GM21576 (cell line): Measurements from ENCODE around the gene KCNT1.

Source experiments
- ATAC-seq: cut with Tn5 transposase; IDR thresholded peaks from one replicate; pipeline ENCODE4 v1.9.1; 2021; ENCODE audit warnings: mild to moderate bottlenecking, moderate library complexity; ENCODE audit not compliant: unreplicated experiment

The KCNT1 gene

DNA sequence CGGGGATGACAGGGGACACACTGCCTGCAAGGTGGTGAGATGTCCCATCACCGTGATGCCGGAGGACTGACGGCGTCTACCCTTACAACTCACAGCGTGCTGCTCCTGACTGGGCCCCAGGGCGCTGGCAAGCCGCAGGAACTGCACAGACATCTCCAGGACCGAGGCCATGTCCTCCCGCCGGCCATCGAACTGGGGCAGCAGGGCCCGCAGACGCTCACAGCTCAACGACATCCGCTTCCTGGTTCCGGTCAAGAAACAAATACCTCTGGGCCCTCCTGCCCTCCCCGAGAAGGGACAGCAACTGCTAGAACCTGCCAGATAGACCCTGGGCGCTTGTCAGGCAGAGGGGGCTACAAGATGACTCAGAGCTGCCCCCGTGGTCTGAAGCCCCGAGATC, 3.7 kb upstream of the KCNT1 start:
- ATAC-seq: no peak

DNA sequence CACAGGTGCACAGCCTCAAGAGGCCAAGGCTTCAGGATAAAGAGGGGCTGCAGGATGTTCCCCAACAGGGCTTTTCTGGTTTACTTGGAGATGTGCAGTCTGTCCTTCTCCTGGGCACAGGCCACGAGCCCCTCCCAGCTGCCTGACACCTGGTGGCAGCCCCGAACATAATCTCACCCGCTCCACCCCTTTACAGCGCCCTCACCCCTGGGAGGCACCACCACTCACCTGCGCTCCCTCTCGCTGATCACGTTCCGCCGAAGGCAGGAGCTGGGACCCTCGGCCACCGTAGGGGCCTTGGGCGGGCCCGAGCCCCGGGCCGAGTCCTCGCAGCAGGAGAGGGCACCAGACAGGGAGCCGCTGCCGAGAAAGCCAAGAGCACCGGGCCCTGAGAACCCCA, 3.2 kb upstream of the KCNT1 start:
- ATAC-seq: no peak

DNA sequence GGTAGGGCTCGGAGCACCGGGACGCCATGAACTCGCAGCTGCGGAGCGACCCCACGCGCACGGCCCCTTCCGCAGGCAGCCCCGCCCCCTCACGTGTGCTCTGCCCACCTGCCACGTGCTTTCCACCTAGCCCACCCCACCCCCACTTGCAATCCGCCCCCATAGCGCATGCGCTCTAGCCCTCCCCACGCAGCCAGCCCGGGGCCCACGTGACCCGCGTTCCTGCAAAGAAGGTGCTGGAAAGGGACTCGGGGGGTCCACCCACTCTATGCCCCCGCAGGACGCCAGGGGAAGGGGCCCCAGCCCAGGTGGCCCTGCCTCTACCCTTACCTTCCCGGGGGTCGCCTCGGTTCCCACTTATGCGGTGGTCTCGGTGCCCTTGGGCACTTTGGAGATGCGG, 2.5 kb upstream of the KCNT1 start, which contains the start of gene SOHLH1:
Gene SOHLH1 (minus strand): TSS at position 42 of the 400 bp plus-strand sequence. CDS start 14 bp downstream, at position 28.
- no peak for ATAC-seq

DNA sequence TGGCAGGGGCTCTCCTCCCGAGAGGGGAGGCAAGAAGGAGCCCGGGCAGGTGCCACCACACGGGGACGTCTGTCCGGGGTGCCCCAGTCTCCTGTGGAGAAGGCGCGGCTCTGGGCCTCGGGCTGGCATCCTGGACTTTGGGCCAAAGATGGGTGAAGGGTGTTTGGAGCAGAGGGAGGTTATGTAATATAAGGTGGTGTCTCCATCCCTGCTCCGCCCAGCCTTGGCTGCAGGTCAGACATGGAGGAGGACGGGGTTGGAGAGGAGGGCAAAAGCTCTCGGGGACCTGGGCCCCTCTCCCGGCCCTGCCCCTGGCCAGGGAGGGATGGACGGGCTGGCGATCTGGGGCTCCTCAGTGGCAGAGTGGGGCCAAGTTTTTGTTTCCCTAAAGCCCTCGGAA, 1.5 kb upstream of the KCNT1 start:
- no peak for ATAC-seq

DNA sequence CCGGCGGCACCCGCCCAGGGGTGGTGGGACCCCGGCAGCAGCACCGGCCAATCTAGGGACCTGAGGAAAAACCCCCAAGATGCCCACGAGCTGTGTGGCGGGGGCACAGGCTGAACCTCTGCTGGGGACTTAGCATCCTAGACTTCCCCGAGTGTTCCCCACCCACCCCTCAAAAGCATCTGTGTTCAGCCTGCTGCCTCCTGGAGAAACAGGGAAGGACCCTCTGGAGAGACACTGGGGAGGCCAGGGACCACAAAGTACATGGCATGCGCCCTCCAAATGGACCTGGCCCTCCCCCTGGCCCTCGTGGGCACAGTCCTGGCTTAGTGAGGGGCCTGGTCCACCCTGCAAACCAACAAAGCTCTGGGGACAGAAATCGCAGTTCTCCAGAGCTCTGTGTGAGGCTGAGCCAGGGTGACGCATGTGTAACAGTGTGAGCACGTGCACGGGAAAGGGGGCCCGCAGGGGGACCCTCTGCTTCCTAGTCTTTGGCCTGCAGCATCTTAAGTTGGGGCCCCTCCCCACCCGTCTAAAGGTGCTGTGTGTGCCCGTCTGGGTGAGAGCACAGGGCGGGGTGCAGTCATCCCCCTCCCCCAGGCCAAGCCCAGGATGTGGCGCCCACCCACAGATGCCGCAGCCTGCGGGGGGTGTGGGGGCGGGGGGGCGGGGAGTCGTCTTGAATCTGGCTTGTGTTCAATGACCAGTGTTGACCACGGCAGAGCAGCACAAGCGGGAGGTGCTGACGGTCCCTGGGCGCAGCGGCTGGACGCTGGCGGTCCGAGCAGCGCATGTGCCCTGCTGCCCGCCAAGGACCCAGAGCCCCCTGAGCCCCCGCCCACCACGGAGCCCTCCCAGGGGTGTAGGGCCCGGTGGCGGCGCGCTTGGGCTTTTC, 672 bp upstream of the KCNT1 start:
- ATAC-seq: no peak

DNA sequence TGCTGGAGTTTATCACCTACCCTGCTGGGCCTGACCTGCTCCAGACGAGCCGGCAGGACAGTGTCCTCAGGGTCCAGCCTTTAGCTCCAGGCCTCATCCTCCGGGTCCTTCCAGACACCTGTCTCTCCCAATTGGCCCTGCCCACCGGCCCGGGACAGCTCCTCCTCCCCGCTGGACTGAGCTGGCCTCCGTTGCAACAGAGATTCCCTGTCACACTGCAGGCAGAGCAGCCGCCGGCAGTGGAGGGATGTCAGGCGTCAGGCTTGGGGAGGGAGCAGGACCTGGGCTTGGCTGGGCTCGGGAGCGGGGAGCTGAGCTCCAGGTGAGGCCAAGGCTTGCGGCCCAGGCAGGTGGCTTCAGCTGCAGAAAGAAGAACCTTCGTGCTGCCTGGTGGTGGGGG, 1.7 kb downstream of the KCNT1 start:
- no peak for ATAC-seq

DNA sequence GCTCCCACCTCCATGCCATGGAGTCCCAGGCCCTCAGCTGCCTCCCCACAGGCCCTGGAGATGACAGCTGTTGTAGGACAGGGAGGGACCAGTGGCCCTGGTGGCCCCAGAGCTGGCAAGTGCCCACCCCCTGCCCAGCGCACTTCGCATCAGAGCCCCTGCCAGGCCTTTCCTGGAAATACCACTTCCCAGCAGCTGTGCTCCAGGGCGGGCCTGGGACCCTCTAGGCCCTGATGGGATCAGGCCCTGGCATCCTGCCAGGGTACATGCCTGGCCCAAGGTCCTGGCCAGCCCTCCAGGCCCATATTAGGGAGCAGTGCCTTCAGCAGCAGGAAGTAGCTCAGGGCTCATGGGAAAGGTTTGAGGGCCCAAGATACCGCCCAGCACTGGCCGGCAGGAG, 2.5 kb downstream of the KCNT1 start:
- ATAC-seq: no peak

DNA sequence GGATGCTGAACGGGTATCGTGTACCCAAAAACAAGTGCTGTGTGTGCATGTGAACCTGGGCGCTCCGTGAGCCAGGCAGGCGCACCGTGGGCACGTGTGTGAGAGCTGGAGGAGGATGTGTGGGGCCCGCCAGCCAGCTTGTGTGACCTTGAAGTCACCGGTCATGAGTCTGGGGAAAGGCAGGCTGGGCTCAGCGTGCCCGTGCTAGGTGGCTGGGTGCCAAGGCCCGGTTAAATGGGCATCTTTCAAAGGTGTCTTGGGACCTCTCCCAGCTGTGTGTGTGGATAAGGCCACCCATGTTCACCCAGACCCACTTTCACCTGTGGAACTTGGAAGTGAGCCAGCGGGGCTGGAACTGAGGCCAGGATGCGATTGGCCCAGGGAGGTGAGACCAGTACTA, 3.4 kb downstream of the KCNT1 start:
- ATAC-seq: no peak

DNA sequence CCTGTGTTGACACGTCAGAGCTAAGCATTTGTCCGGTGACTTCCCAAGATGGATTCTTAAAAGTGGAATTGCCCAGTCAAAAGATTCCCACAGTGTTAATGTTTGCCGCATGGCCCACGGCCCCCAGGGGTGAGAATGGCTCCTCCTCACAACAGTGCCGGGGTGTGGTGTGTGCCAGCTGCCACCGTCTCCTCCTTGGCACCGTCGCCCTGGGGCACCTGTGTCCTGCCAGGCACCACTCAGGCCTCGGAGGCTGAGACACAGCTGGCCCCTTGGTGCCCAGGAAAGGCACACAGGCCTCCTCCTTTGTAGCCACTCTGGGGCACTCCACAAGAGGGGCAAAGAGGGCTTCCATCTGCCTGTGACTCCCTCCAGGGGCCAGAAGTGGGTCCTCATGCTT, 4.3 kb downstream of the KCNT1 start:
- no peak for ATAC-seq

DNA sequence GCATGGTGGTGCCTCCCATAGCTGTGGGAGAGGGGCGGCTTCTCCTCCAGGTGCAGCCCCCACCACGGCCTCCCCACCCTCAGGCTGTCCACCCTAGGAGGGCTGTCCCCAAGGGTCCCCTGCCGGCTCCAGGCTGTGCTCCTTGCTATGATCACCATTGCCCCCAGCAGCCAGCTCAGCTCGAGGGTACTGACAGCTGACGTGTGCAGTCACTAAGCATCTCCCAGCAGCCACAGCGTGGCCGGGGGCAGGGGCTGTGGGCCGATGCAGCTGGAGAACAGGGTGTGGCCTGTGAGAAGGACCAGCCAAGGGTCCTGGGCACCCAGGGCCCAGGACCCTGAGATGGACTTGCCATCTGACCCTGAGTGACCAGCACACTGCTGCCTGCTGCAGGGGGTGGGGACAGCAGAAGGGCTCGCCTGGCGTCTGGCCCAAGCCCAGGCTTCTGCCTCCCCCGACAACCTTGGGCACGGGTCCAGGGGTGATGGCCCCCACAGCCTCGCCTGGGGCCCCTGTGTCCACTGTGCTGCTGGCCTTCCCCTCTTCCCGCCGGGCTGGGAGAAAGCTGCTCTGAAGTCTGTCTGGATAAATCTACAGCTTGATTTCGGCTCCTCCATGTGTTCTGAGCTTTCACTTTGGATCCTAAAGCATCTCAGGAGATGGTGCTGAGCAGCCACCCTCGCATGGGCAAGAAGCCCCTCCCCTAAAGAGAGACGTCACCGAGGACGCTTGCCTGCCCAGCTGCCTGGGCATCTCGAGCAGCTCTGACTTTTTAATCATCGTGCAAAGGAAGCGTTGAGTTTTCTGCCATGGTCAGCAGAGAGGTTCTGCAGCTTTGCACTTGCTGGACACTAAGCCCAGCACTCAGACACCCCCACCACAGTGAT, 5.5 kb downstream of the KCNT1 start:
- ATAC-seq: no peak

DNA sequence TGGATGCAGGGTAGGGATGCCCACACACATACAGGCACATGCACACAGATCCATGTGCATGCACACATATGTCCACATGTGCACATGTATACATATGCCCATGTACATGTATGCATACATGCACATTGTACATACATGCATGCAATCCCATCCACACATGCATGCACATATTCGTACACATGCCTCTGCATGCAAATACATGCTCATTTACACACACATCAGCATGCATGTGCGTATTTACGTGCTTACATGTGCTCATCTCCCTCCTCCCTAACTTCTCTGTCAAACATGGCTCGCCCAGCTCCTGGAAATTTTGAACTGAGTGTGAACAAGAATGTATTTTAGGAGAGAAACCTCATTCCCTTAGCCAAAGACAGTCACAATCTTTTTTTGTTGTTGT, 6.2 kb downstream of the KCNT1 start:
- ATAC-seq: no peak

DNA sequence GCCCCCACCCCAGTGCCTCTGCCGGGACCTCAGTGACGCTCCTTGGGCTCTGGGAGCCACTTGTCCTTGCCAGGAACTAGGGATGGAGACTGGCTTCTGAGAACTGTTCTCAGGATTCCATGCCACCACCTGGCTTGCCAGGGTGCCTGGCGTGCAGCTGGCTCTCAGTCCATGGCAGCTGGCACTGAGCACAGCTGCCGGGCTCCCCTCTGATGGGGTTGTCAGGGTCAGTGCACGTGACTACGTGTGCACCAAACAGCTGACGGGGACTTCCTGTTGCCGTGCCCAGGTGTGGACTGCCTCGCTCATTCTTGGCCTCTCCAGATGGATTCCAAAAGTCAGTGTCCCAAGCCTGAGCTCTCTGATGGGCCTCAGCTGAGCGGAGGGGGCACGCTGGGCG, 9.4 kb downstream of the KCNT1 start:
- no peak for ATAC-seq

DNA sequence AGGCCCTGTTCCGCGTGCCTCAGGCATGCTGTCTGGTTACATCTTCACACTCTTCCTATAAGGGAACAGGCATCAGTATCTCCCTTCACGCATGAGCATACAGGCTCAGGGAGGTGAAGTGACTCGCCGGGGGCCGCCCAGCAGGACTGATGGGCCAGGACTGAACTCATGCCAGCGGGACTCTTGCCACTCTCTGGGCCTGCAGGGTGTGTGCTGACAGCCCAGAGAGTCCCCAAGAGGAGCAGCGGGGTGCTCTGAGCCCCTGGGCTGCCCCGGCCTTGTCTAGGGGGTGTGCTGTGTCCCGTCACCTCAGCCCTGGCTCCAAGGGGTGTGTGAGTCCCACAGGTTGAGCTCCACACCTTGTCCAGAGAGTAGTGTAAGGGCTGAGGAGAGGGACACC, 9.9 kb downstream of the KCNT1 start:
- no peak for ATAC-seq

DNA sequence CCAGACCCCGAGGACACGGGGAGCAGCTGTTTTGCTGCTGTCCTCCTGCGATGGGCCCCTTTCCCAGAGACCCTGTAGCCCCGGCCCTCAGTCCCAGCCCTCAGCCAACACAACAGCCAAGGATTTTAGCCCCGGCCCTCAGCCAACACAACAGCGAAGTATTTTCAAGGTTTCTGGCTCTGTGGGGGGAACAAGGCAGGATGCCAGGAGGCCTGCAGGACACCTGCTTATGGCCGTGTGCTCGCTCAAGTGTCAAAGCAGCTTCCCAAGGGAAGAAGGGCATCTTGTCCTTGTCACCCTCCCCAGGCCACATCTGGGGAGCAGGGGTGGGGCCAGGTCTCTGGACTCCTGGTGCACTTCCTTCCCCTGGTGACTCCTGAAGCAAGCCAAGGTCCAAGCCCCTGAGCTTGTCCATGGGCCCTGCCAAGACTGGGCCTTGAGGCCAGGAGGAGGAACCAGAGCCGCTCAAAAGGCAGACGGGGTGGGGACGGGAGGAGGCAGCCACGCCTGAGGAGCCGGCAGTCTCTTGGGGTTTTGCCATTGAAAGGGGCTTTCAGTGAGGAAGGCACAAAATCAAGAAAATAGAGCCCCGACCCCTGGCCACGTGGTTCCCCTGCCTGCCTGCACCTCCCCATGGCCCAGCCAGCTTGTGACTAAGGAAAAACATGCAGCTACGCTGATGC, 10.8 kb downstream of the KCNT1 start:
- no peak for ATAC-seq

DNA sequence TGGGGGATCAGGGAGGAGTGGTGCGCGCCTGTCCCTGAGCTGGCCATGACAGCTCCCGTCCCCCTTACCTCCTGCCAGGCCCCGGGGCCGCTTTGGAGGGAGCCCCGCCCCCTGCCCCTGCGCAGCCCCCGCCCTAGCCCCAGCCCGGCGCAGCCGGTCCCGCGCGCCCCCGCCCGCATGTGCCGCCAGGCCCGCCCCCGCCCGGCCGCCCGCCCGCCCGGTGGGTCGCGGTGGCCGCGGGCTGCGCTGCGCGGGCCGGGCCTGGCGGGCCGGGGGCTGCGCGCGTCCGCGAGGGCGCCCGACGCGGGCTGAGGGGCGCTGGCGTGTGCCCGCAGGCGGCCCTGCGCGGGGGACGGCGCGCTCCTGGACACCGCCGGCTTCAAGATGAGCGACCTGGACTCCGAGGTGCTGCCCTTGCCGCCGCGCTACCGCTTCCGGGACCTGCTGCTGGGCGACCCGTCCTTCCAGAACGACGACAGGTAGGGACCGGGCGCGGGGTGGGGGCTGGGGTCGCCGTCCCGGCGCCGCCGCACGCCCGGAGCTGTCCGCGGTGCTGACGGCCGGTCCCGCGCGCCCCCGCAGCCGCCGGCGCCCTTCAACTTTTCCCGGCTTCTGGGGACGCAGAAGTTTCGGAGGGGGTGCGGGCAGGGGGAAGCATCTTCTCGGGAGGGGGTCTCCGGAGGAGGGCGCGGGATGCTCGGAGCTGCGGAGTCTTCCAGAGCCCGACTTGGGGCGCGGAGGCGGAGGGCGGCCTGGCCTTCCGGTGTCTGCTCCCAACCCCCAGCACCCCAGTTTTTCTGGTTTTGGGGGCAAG, 12.5 kb downstream of the KCNT1 start:
- no peak for ATAC-seq

DNA sequence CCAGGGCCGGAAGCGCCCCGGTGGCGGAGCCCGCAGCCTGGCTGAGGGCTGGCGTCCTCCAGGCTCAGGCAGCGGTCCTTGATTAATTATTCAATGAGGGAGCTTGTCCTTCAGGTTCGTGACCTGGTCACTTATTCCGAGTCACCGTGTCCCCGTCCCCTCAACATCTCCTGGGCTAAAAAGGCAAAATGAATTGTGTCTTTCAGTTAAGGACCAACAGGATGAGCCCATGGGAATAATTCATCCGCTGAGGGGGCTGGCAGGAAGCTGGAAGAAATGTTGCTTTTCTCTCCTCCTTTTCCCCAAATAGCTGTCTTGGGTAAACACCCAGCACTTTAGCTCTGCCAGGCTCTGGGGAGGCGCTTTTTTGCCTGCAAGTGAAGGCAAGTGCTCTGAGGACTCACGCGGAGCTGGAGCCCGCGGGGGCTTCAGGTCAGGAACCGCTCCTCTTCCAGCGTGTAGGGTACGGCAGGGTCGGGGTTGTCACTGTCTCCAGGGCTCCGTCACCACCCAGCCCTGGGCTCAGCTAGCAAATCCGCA, 13.1 kb downstream of the KCNT1 start:
- ATAC-seq: no peak

DNA sequence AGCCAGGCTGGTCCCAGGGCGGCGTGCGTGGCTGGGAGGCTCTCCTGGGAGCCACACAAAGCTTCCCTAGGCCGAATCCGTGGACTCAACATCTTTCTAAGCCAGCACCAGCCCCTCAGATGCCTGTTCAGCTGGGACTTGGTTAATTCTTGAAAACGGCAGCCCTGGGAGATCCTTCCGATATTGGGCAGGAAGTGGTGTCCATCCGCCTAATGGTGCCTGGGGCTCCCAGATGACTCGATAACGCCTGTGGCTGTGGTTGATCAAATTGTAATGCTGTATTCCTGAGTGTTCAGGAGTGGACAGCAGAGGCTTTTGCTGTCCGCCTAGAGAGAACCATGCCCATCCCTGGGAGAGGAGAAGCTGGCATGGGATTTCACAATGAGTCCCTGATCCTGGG, 14.1 kb downstream of the KCNT1 start:
- no peak for ATAC-seq

DNA sequence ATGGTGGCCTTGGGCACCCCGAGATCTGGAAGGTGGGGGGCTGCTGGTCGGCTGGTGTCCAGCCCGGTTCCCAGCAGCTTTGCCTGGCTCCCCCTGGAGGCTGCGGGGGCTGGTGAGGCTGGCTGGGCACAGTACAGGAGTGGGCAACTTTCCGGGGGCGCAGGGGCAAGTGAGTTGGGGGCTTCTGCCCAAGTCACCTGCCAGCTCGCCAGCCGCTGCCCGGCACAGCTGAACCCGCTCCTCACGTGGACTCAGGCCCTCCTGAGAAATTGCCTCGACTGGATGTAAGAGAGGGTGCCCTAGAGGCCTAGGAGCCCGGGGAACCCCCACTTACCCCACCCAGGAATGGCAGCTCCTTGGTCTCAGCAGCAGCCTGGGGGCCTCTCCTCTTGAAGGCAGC, 15.4 kb downstream of the KCNT1 start:
- ATAC-seq: no peak

DNA sequence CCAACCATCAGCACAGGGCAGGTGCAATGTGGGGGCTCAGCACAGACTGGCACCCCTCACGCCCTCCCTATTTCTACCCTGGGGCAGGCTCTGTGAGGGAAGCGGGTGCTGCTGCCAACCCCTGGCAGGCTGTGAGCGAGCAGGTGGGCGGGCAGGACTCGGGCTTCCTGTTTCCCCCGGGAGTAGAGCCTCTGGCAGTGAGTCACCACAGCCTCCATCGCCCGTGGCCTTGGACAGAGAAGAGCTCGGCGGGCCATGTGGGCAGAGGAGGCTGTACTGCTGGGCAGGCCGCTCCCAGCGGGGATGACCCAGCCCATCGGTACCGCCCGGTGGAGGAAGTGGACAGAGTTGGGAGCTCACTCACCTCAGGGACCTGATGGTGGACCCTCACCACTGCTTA, 16.6 kb downstream of the KCNT1 start:
- ATAC-seq: no peak

DNA sequence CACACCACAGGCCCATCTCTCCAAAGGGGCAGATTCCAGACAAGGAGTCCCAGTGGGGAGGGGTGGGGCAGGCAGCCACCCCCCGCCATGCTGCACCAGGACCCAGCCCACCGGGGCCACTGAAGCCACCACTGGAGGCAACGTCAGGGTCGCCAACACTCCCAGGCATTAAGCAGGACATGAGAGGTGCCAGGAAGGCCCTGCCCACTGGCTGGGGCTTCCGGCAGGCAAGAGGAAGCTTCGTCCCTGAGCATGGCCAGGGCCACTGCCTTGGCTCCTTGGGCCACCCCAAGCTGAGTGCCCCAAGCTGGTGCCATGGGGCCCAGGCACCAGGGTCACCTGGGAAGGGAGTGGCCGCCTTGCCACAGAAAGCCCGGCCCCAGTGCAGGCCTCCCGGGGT, 17.5 kb downstream of the KCNT1 start:
- no peak for ATAC-seq
